ENCODE measurements around the gene CELSR3. TPM values are rescaled to one million over a fixed set of nuclear protein-coding genes. Genes with fewer than 3 reads are reported as not detected.

Gene CELSR3
- total RNA-seq, 2 experiments from 2014 or later: 7.2 to 8.0 TPM

GRCh38 chr3:48591436-48591835 lies 71.2 kb downstream of the CELSR3 start:
- H3K4me3 Mint-ChIP-seq: no peak overlapping the region
- CTCF ChIA-PET: no interaction called here
- no peaks in the 10 kb centered on the region for H3K9me3 Mint-ChIP-seq
- no peak overlapping the region for H3K27ac Mint-ChIP-seq
- H3K36me3 Mint-ChIP-seq (ENCODE audit: low read depth): no peaks in the 10 kb centered on the region
- DNase-seq: no peak
- POLR2A ChIA-PET: no interaction called here
- H3K27me3 Mint-ChIP-seq: peaks cover 36% of the 10 kb centered on the region
- H3K4me1 Mint-ChIP-seq: peaks cover 7% of the 10 kb centered on the region

GRCh38 chr3:48588230-48588629 lies 74.5 kb downstream of the CELSR3 start:
- no peaks in the 10 kb centered on the region for H3K9me3 Mint-ChIP-seq

GRCh38 chr3:48587686-48588085 lies 75.0 kb downstream of the CELSR3 start:
- Mint-ChIP-seq H3K27ac (no peak overlapping the region), H3K4me1 (no peaks in the 10 kb centered on the region), H3K9me3 (no peaks in the 10 kb centered on the region), H3K27me3 (peaks cover 18% of the 10 kb centered on the region), H3K36me3 (ENCODE audit: low read depth) (no peaks in the 10 kb centered on the region), H3K4me3 (no peak overlapping the region)
- POLR2A ChIA-PET: no interaction called here
- CTCF ChIA-PET: no interaction called here
- no peak for DNase-seq

More at GRCh38 chr3:48588230-48588629, 74.5 kb downstream of the CELSR3 start:
- H3K27me3 Mint-ChIP-seq: peaks cover 21% of the 10 kb centered on the region
- CTCF ChIA-PET: no interaction called here
- H3K27ac Mint-ChIP-seq: no peak overlapping the region
- H3K4me3 Mint-ChIP-seq: no peak overlapping the region
- H3K36me3 Mint-ChIP-seq (ENCODE audit: low read depth): no peaks in the 10 kb centered on the region
- POLR2A ChIA-PET: no interaction called here
- DNase-seq: no peak
- H3K4me1 Mint-ChIP-seq: no peaks in the 10 kb centered on the region

Other genes with a start within 250 kb of the CELSR3 start
- gene PLXNB1, start 232.8 kb downstream of the CELSR3 start, total RNA-seq: 1 to 10 TPM; 1.7 to 1.9 TPM
- 10 to 100 TPM; 14.9 to 17.5 TPM for gene CCDC51, start 222.8 kb downstream of the CELSR3 start, total RNA-seq
- 100 to 1,000 TPM; 240 to 241 TPM for gene TMA7, start 222.6 kb downstream of the CELSR3 start, total RNA-seq
- 10 to 100 TPM; 13.4 to 15.2 TPM for gene ATRIP, start 216.1 kb downstream of the CELSR3 start, total RNA-seq
- gene SHISA5, start 158.7 kb downstream of the CELSR3 start, total RNA-seq: 100 to 1,000 TPM; 336 to 337 TPM
- gene PFKFB4, start 106.1 kb downstream of the CELSR3 start, total RNA-seq: 10 to 100 TPM; 33.3 to 34.4 TPM
- not detected for gene UCN2, start 99.1 kb downstream of the CELSR3 start, total RNA-seq
- gene COL7A1, start 67.6 kb downstream of the CELSR3 start, total RNA-seq: 1 to 10 TPM in 1 of 2 experiments, under 1 TPM in 1; 0.40 to 1.4 TPM
- gene UQCRC1, start 53.2 kb downstream of the CELSR3 start, total RNA-seq: 100 to 1,000 TPM; 167 to 170 TPM
- gene TMEM89, start 41.1 kb downstream of the CELSR3 start, total RNA-seq: not detected
- gene SLC26A6, start 27.4 kb downstream of the CELSR3 start, total RNA-seq: 10 to 100 TPM; 55.4 to 56.0 TPM
- gene NCKIPSD, start 23.0 kb upstream of the CELSR3 start, total RNA-seq: 10 to 100 TPM; 33.4 to 37.2 TPM
- gene IP6K2, start 54.3 kb upstream of the CELSR3 start, total RNA-seq: 10 to 100 TPM; 52.7 to 57.8 TPM
- 10 to 100 TPM; 28.3 to 29.7 TPM for gene PRKAR2A, start 185.0 kb upstream of the CELSR3 start, total RNA-seq
- 10 to 100 TPM; 25.6 to 29.5 TPM for gene SLC25A20, start 236.0 kb upstream of the CELSR3 start, total RNA-seq